ENCODE data around the gene VAT1L. TPM values are rescaled to one million over a fixed set of nuclear protein-coding genes. Genes with fewer than 3 reads are reported as not detected.

The VAT1L gene
- total and polyA plus RNA-seq, 2 donors (not counting 1 experiment from before 2014, with no cell fraction given) = not detected

DNA sequence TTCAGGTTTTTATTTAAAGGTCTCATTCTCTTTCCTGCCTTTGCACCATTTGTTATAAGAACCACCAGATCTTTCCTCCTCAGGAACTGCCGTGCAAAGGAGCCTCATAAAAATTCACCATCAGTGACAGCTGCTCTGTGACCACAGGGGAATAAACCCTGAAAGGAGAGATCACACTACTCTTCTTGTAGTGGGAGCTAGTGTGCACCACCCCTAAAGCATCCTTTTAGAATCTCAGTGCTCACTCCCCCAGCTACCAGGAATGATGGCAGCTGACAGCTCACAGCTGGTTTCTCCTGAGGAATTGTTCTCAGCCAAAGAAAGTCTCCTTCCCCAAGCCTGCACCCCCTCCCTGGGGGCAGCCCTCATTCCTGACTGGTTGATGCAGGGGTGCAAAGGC is 18.7 kb downstream of the VAT1L start:
- Mint-ChIP-seq H3K4me1 (no peaks in the 10 kb centered on the region), H3K27ac (no peak overlapping the region), H3K27me3 (no peaks in the 10 kb centered on the region), H3K9me3 (ENCODE audit: insufficient read depth) (no peaks in the 10 kb centered on the region), H3K4me3 (no peak overlapping the region)
- Histone ChIP-seq H3K27me3 (replicated peaks in 1 of 4; ENCODE audit: control extremely low read depth in 1 of 4, control insufficient read depth in 3 of 4, insufficient read depth in 4 of 4, low read length in 3 of 4) (no peaks in the 10 kb centered on the region), H3K36me3 (replicated peaks in 1 of 2; ENCODE audit: control extremely low read depth in 1 of 2, control insufficient read depth in 1 of 2, extremely low read depth in 1 of 2, insufficient read depth in 2 of 2, low read length in 1 of 2) (no peaks in the 10 kb centered on the region), H3K4me3 (ENCODE audit: control extremely low read depth in 1 of 5, extremely low read depth in 1 of 5, insufficient read depth in 1 of 5, low read depth in 2 of 5, low read length in 4 of 5) (no peak overlapping the region), H3K79me2 (ENCODE audit: control insufficient read depth, insufficient read depth, low read length) (no peaks in the 10 kb centered on the region), H3K9me3 (ENCODE audit: control extremely low read depth in 1 of 3, control insufficient read depth in 2 of 3, insufficient read depth in 1 of 3, low read length in 2 of 3) (peaks cover 0 to 3% (median 2%) of the 10 kb centered on the region in 3 donors), H3K27ac (ENCODE audit: low read length in 2 of 2) (no peak overlapping the region), H3K4me1 (ENCODE audit: control insufficient read depth in 2 of 2, insufficient read depth in 2 of 2, low read length in 2 of 2) (no peaks in the 10 kb centered on the region), H2AFZ (ENCODE audit: insufficient read depth, low read depth, low read length, poor library complexity, severe bottlenecking) (no peak overlapping the region), H4K20me1 (ENCODE audit: control insufficient read depth, insufficient read depth, low read length, poor library complexity, severe bottlenecking) (no peaks in the 10 kb centered on the region), H3K9ac (ENCODE audit: low read length) (no peak overlapping the region), H3K4me2 (replicated peaks; ENCODE audit: low read depth, low read length, poor library complexity, severe bottlenecking) (no peak overlapping the region)
- ChIA-PET POLR2A (no interaction called here), CTCF (no interaction called here)
- WGBS (ENCODE audit: insufficient coverage) = no CpG with 5 or more reads among the region's 1 CpG
- no peak for ATAC-seq (ENCODE audit: low read depth)
- intact Hi-C loops (cut with micrococcal nuclease) = no loop called here
- no peak for DNase-seq
- no peak for TF ChIP-seq EZH2 (IDR thresholded peaks at IDR 0.05; ENCODE audit: borderline replicate concordance, insufficient read depth, low read depth, low read length, poor library complexity, severe bottlenecking)
- TF ChIP-seq CTCF (IDR thresholded peaks at IDR 0.05) = no peak

GRCh38 chr16:77812856-77813500 is 24.6 kb downstream of the VAT1L start:
- intact Hi-C loops (cut with micrococcal nuclease) = no loop called here
- ChIA-PET POLR2A (no interaction called here), CTCF (no interaction called here)
- no peak overlapping the region for H3K27ac ChIP-seq (ENCODE audit: low read length in 2 of 2)
- H4K20me1 ChIP-seq (ENCODE audit: control insufficient read depth, insufficient read depth, low read length, poor library complexity, severe bottlenecking) = no peaks in the 10 kb centered on the region
- no peak overlapping the region for H3K4me3 ChIP-seq (ENCODE audit: control extremely low read depth in 1 of 5, extremely low read depth in 1 of 5, insufficient read depth in 1 of 5, low read depth in 2 of 5, low read length in 4 of 5)
- H3K4me2 ChIP-seq (replicated peaks; ENCODE audit: low read depth, low read length, poor library complexity, severe bottlenecking) = no peak overlapping the region
- DNase-seq (no peak), ATAC-seq (ENCODE audit: low read depth) (no peak)
- H3K9me3 ChIP-seq (ENCODE audit: control extremely low read depth in 1 of 3, control insufficient read depth in 2 of 3, insufficient read depth in 1 of 3, low read length in 2 of 3) = peaks cover 0 to 2% (median 0%) of the 10 kb centered on the region in 3 donors
- no peaks in the 10 kb centered on the region for H3K27me3 ChIP-seq (replicated peaks in 1 of 4; ENCODE audit: control extremely low read depth in 1 of 4, control insufficient read depth in 3 of 4, insufficient read depth in 4 of 4, low read length in 3 of 4)
- no peaks in the 10 kb centered on the region for H3K4me1 Mint-ChIP-seq
- no peak overlapping the region for H2AFZ ChIP-seq (ENCODE audit: insufficient read depth, low read depth, low read length, poor library complexity, severe bottlenecking)
- WGBS (ENCODE audit: insufficient coverage) = 83% methylated on average over 2 of the region's 2 CpGs
- H3K27ac Mint-ChIP-seq = no peak overlapping the region
- peaks cover 13% of the 10 kb centered on the region for H3K27me3 Mint-ChIP-seq
- H3K4me1 ChIP-seq (ENCODE audit: control insufficient read depth in 2 of 2, insufficient read depth in 2 of 2, low read length in 2 of 2) = no peaks in the 10 kb centered on the region
- no peaks in the 10 kb centered on the region for H3K79me2 ChIP-seq (ENCODE audit: control insufficient read depth, insufficient read depth, low read length)
- no peaks in the 10 kb centered on the region for H3K36me3 ChIP-seq (replicated peaks in 1 of 2; ENCODE audit: control extremely low read depth in 1 of 2, control insufficient read depth in 1 of 2, extremely low read depth in 1 of 2, insufficient read depth in 2 of 2, low read length in 1 of 2)
- no peak overlapping the region for H3K4me3 Mint-ChIP-seq
- no peak for TF ChIP-seq EZH2 (IDR thresholded peaks at IDR 0.05; ENCODE audit: borderline replicate concordance, insufficient read depth, low read depth, low read length, poor library complexity, severe bottlenecking)
- TF ChIP-seq CTCF (IDR thresholded peaks at IDR 0.05) = no peak
- no peak overlapping the region for H3K9ac ChIP-seq (ENCODE audit: low read length)
- no peaks in the 10 kb centered on the region for H3K9me3 Mint-ChIP-seq (ENCODE audit: insufficient read depth)

Data from B cell (primary cell).